Osteocyte (in vitro differentiated cells): ENCODE measurements around the gene GPN1. TPM values are rescaled to one million over a fixed set of nuclear protein-coding genes. Genes with fewer than 3 reads are reported as not detected.
"Not testable (repeated sequence)": the region's sequence is repeated elsewhere in the genome, so short reads cannot be mapped to it uniquely, and the experiment has no call there.

Source experiments
- DNase-seq: peaks from one replicate; pipeline ENCODE4 v3.0.0; 2021; ENCODE audit warnings: mixed read lengths; ENCODE audit not compliant: unreplicated experiment; ENCODE audit errors: extremely low spot score
- H3K27ac Mint-ChIP-seq: one replicate; pipeline ENCODE4 v1.8.0; 2021; ENCODE audit warnings: mild to moderate bottlenecking, mixed read lengths; ENCODE audit not compliant: unreplicated experiment
- H3K27me3 Mint-ChIP-seq: one replicate; pipeline ENCODE4 v1.8.0; 2021; ENCODE audit warnings: mixed read lengths; ENCODE audit not compliant: unreplicated experiment
- H3K36me3 Mint-ChIP-seq: one replicate; pipeline ENCODE4 v1.8.0; 2021; ENCODE audit warnings: mixed read lengths; ENCODE audit not compliant: unreplicated experiment
- H3K4me1 Mint-ChIP-seq: one replicate; pipeline ENCODE4 v1.8.0; 2021; ENCODE audit warnings: mixed read lengths; ENCODE audit not compliant: unreplicated experiment
- H3K4me3 Mint-ChIP-seq: one replicate; pipeline ENCODE4 v1.8.0; 2021; ENCODE audit warnings: mild to moderate bottlenecking, moderate library complexity, mixed read lengths; ENCODE audit not compliant: unreplicated experiment
- H3K9me3 Mint-ChIP-seq: one replicate; pipeline ENCODE4 v1.8.0; 2021; ENCODE audit warnings: mixed read lengths; ENCODE audit not compliant: unreplicated experiment
- CTCF ChIP-seq: fragments of 200-600 bp; sonication (generic); IDR thresholded peaks from 2 replicates; pipeline ENCODE4 v1.5.0; 2021; ENCODE audit warnings: antibody characterized with exemption, mild to moderate bottlenecking, moderate library complexity
- total RNA-seq: library from RNA; stranded (reverse); gene quantifications from 2 replicates; pipeline ENCODE4 v1.2.1, GENCODE V29; 2021

The GPN1 gene
- total RNA-seq, 1 donor from 2014 or later, result 28.6 TPM

- no peak overlapping the region for H3K4me3 Mint-ChIP-seq
- peak; percentile 90 for TF ChIP-seq CTCF
- peaks cover 41% of the 10 kb centered on the region for H3K36me3 Mint-ChIP-seq
- H3K4me1 Mint-ChIP-seq, result peaks cover 30% of the 10 kb centered on the region
- no peaks in the 10 kb centered on the region for H3K9me3 Mint-ChIP-seq
- peak overlapping the region; percentile 82 for H3K27ac Mint-ChIP-seq
- peak; percentile 86 for DNase-seq
- no peaks in the 10 kb centered on the region for H3K27me3 Mint-ChIP-seq
Measured at GRCh38 chr2:27683390-27684071, 54.7 kb downstream of the GPN1 start.

- H3K27ac Mint-ChIP-seq, H3K4me3 Mint-ChIP-seq, H3K27me3 Mint-ChIP-seq, DNase-seq, H3K9me3 Mint-ChIP-seq: not testable (repeated sequence)
- H3K36me3 Mint-ChIP-seq, result peaks cover 36% of the 10 kb centered on the region
- H3K4me1 Mint-ChIP-seq, result peaks cover 30% of the 10 kb centered on the region
Measured at GRCh38 chr2:27685006-27685405, 56.2 kb downstream of the GPN1 start.

GRCh38 chr2:27685577-27685976, 56.7 kb downstream of the GPN1 start:
- H3K27ac Mint-ChIP-seq, result no peak overlapping the region
- no peak for TF ChIP-seq CTCF
- no peaks in the 10 kb centered on the region for H3K27me3 Mint-ChIP-seq
- H3K4me1 Mint-ChIP-seq, result peaks cover 29% of the 10 kb centered on the region
- no peak for DNase-seq
- H3K36me3 Mint-ChIP-seq, result peaks cover 35% of the 10 kb centered on the region
- H3K4me3 Mint-ChIP-seq, result no peak overlapping the region
- H3K9me3 Mint-ChIP-seq, result no peaks in the 10 kb centered on the region

GRCh38 chr2:27687232-27687631, 58.4 kb downstream of the GPN1 start:
- Mint-ChIP-seq H3K9me3 (no peaks in the 10 kb centered on the region), H3K4me1 (peaks cover 13% of the 10 kb centered on the region), H3K27me3 (no peaks in the 10 kb centered on the region), H3K27ac (no peak overlapping the region), H3K4me3 (no peak overlapping the region), H3K36me3 (peaks cover 41% of the 10 kb centered on the region)
- DNase-seq, result no peak
- TF ChIP-seq CTCF, result no peak

- H3K4me3 Mint-ChIP-seq, result no peak overlapping the region
- no peak for TF ChIP-seq CTCF
- no peaks in the 10 kb centered on the region for H3K27me3 Mint-ChIP-seq
- DNase-seq, result no peak
- H3K36me3 Mint-ChIP-seq, result peaks cover 40% of the 10 kb centered on the region
- H3K4me1 Mint-ChIP-seq, result no peaks in the 10 kb centered on the region
- H3K9me3 Mint-ChIP-seq, result no peaks in the 10 kb centered on the region
- H3K27ac Mint-ChIP-seq, result no peak overlapping the region
Measured at GRCh38 chr2:27689424-27689823, 60.6 kb downstream of the GPN1 start.
